ENCODE results near the gene FAM118A. TPM values are rescaled to one million over a fixed set of nuclear protein-coding genes. Genes with fewer than 3 reads are reported as not detected.

FAM118A gene
- total RNA-seq, 1 experiment from 2014 or later, result 20.3 TPM

- H3K9me3 ChIP-seq (ENCODE audit: low read length), result no peaks in the 10 kb centered on the region
- no peaks in the 10 kb centered on the region for H3K27me3 ChIP-seq (ENCODE audit: low read length)
- peaks cover 4% of the 10 kb centered on the region; the same call in 1 of the 2 replicates for H3K36me3 ChIP-seq (ENCODE audit: low read depth, low read length)
- no peaks in the 10 kb centered on the region for H3K4me1 ChIP-seq (ENCODE audit: insufficient read depth, low read length)
- ChIA-PET CTCF (interaction anchor here (0.6 kb wide), 1 partner anchor 82 kb away, joined by 17 read pairs; no protein-coding TSS in a partner anchor), POLR2A (ENCODE audit: unreplicated experiment) (no interaction called here)
- H3K79me2 ChIP-seq (ENCODE audit: low read length), result no peaks in the 10 kb centered on the region
- intact Hi-C loops (cut with micrococcal nuclease), result no loop called here
- DNase-seq, result no peak
- H2AFZ ChIP-seq (ENCODE audit: low read length), result no peak overlapping the region
- H3K4me3 ChIP-seq (ENCODE audit: low read length), result no peak overlapping the region
- TF ChIP-seq CTCF (conservative IDR thresholded peaks at IDR 0.05; ENCODE audit: low read depth, low read length), result no peak
- TF ChIP-seq EZH2 (IDR thresholded peaks at IDR 0.05; ENCODE audit: low read length, unreplicated experiment), result no peak
- TF ChIP-seq EZH2phosphoT487 (IDR thresholded peaks at IDR 0.05; ENCODE audit: borderline replicate concordance, low read length), result no peak
- H3F3A ChIP-seq (ENCODE audit: low read length, unreplicated experiment), result no peaks in the 10 kb centered on the region
- ATAC-seq, result peak; percentile 43
- no peak overlapping the region for H3K27ac ChIP-seq (ENCODE audit: low read length)
- H3K9me2 ChIP-seq (replicated peaks; ENCODE audit: low read length), result no peaks in the 10 kb centered on the region
- no peaks in the 10 kb centered on the region for H4K20me1 ChIP-seq (ENCODE audit: low read length)
- H3K4me2 ChIP-seq (ENCODE audit: low read length), result no peak overlapping the region
- no TSS peak for BruUV-seq (replicated peaks)
- no peak overlapping the region for H3K9ac ChIP-seq (ENCODE audit: low read length)
Observed at GRCh38 chr22:45335021-45335818, 25.5 kb downstream of the FAM118A start.

DNA sequence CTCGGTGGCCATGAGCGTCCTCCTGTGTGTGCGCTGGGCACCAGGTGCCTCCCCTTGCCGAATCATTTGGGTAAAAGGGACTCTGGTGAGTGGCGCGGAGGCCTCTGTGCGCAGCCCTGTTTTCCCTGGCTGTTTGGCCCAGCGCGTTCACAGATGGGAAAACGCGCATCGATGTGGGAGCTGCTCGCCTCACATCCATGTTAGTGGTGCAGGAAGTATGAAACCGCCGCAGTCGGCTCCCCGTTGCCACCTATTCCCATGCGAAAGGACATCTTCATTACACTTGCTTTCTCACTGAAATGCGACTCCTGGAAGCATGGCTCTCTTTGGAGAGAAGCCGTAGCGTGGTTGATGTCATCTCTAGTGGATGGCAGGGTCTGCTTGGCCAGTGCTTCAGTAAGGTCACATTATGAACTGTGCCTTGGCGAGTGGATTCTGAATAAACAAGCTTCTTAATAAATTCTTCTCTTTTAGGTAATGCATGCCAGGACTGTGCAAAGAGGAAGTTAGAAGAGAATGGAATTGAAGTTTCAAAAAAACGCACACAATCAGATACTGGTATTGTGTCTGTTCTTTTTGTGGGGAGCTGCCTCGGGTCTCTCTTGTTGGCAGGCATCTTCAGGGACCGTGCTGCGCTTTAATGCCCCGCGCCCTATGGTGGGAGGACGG, 26.3 kb downstream of the FAM118A start:
- no TSS peak for BruUV-seq (replicated peaks)
- Histone ChIP-seq H3F3A (ENCODE audit: low read length, unreplicated experiment) (no peaks in the 10 kb centered on the region), H3K4me2 (ENCODE audit: low read length) (no peak overlapping the region), H3K4me1 (ENCODE audit: insufficient read depth, low read length) (no peaks in the 10 kb centered on the region), H3K36me3 (ENCODE audit: low read depth, low read length) (peaks cover 7% of the 10 kb centered on the region; the same call in 1 of the 2 replicates), H3K9me3 (ENCODE audit: low read length) (no peaks in the 10 kb centered on the region), H3K27me3 (ENCODE audit: low read length) (no peaks in the 10 kb centered on the region), H3K27ac (ENCODE audit: low read length) (no peak overlapping the region), H2AFZ (ENCODE audit: low read length) (no peak overlapping the region), H4K20me1 (ENCODE audit: low read length) (no peaks in the 10 kb centered on the region), H3K9ac (ENCODE audit: low read length) (no peak overlapping the region), H3K4me3 (ENCODE audit: low read length) (no peak overlapping the region), H3K9me2 (replicated peaks; ENCODE audit: low read length) (no peaks in the 10 kb centered on the region), H3K79me2 (ENCODE audit: low read length) (no peaks in the 10 kb centered on the region)
- ATAC-seq (no peak), DNase-seq (no peak)
- TF ChIP-seq EZH2phosphoT487 (IDR thresholded peaks at IDR 0.05; ENCODE audit: borderline replicate concordance, low read length), result no peak
- TF ChIP-seq EZH2 (IDR thresholded peaks at IDR 0.05; ENCODE audit: low read length, unreplicated experiment), result no peak
- TF ChIP-seq CTCF (conservative IDR thresholded peaks at IDR 0.05; ENCODE audit: low read depth, low read length), result no peak
- intact Hi-C loops (cut with micrococcal nuclease), result no loop called here
- ChIA-PET CTCF (no interaction called here), POLR2A (ENCODE audit: unreplicated experiment) (no interaction called here)
